H9 (cell line): ENCODE data around the gene ACKR3. TPM values are rescaled to one million over a fixed set of nuclear protein-coding genes. Genes with fewer than 3 reads are reported as not detected.

Experiments
- DNase-seq: peaks from one replicate; pipeline ENCODE4 v3.0.0-alpha.2; 2017
- H2AFZ ChIP-seq: one replicate; pipeline ENCODE4 v1.6.1; 2013; ENCODE audit warnings: mild to moderate bottlenecking, low read length, control low read depth, moderate library complexity
- H2AK5ac ChIP-seq: 2 replicates; pipeline ENCODE4 v1.6.1; 2013; ENCODE audit warnings: low read length, control low read depth, mixed read lengths; ENCODE audit not compliant: insufficient read length
- H2BK120ac ChIP-seq: one replicate; pipeline ENCODE4 v1.6.1; 2013; ENCODE audit warnings: low read depth, mild to moderate bottlenecking, low read length, control low read depth, inconsistent platforms; ENCODE audit not compliant: poor library complexity, severe bottlenecking
- H2BK12ac ChIP-seq: 2 replicates; pipeline ENCODE4 v1.6.1; 2013; ENCODE audit warnings: low read length, control low read depth, mixed read lengths, low read depth; ENCODE audit not compliant: insufficient read length
- H2BK15ac ChIP-seq: 2 replicates; pipeline ENCODE4 v1.6.1; 2013; ENCODE audit warnings: low read depth, low read length, control low read depth
- H2BK20ac ChIP-seq: one replicate; pipeline ENCODE4 v1.6.1; 2013; ENCODE audit warnings: low read depth, mild to moderate bottlenecking, low read length, control low read depth, inconsistent platforms; ENCODE audit not compliant: poor library complexity, severe bottlenecking
- H2BK5ac ChIP-seq: 2 replicates; pipeline ENCODE4 v1.6.1; 2013; ENCODE audit warnings: low read length, control low read depth, mixed read lengths; ENCODE audit not compliant: insufficient read length
- H3K14ac ChIP-seq: 2 replicates; pipeline ENCODE4 v1.6.1; 2013; ENCODE audit warnings: low read length, control low read depth; ENCODE audit not compliant: insufficient read depth
- H3K18ac ChIP-seq: 2 replicates; pipeline ENCODE4 v1.6.1; 2013; ENCODE audit warnings: low read depth, mild to moderate bottlenecking, mixed read lengths, low read length, control low read depth; ENCODE audit not compliant: insufficient read length
- H3K23ac ChIP-seq: 2 replicates; pipeline ENCODE4 v1.6.1; 2013; ENCODE audit warnings: low read length, control low read depth, mixed read lengths, low read depth; ENCODE audit not compliant: insufficient read length
- H3K23me2 ChIP-seq: 2 replicates; pipeline ENCODE4 v1.6.1; 2013; ENCODE audit warnings: low read depth, mild to moderate bottlenecking, mixed read lengths, low read length, control low read depth; ENCODE audit not compliant: insufficient read length, poor library complexity, severe bottlenecking
- H3K27ac ChIP-seq: 2 replicates; pipeline ENCODE4 v1.5.1; 2013; ENCODE audit warnings: low read length, control low read depth, mixed read lengths, low read depth; ENCODE audit not compliant: insufficient read length
- H3K27me3 ChIP-seq: 2 replicates; pipeline ENCODE4 v1.6.1; 2013; ENCODE audit warnings: low read length, control low read depth, inconsistent platforms; ENCODE audit not compliant: insufficient read depth
- H3K4ac ChIP-seq: 2 replicates; pipeline ENCODE4 v1.6.1; 2013; ENCODE audit warnings: low read depth, mild to moderate bottlenecking, control low read depth, inconsistent platforms, low read length, moderate library complexity
- H3K4me1 ChIP-seq: 2 replicates; pipeline ENCODE4 v1.6.1; 2013; ENCODE audit warnings: low read length, control low read depth, inconsistent platforms; ENCODE audit not compliant: insufficient read depth
- H3K4me2 ChIP-seq: 2 replicates; pipeline ENCODE4 v1.6.1; 2013; ENCODE audit warnings: low read length, control low read depth, mixed read lengths; ENCODE audit not compliant: insufficient read length, insufficient read depth
- H3K56ac ChIP-seq: 2 replicates; pipeline ENCODE4 v1.6.1; 2013; ENCODE audit warnings: low read depth, mild to moderate bottlenecking, mixed read lengths, low read length, control low read depth; ENCODE audit not compliant: insufficient read length
- H3K79me1 ChIP-seq: 2 replicates; pipeline ENCODE4 v1.6.1; 2013; ENCODE audit warnings: low read depth, mild to moderate bottlenecking, moderate library complexity, low read length, control low read depth, inconsistent platforms; ENCODE audit not compliant: insufficient read depth, poor library complexity, severe bottlenecking
- H3K79me2 ChIP-seq: 2 replicates; pipeline ENCODE4 v1.6.1; 2013; ENCODE audit warnings: low read length, control low read depth, inconsistent platforms; ENCODE audit not compliant: insufficient read depth
- H3K9ac ChIP-seq: 2 replicates; pipeline ENCODE4 v1.6.1; 2013; ENCODE audit warnings: low read length, control low read depth, mixed read lengths; ENCODE audit not compliant: insufficient read length; ENCODE audit errors: extremely low read depth
- H3K9me3 ChIP-seq: one replicate; pipeline ENCODE4 v1.6.1; 2013; ENCODE audit warnings: low read depth, low read length, inconsistent platforms; ENCODE audit not compliant: control insufficient read depth
- H3T11ph ChIP-seq: one replicate; pipeline ENCODE4 v1.6.1; 2013; ENCODE audit warnings: mild to moderate bottlenecking, low read length, control low read depth, inconsistent platforms
- H4K20me1 ChIP-seq: one replicate; pipeline ENCODE4 v1.6.1; 2013; ENCODE audit not compliant: control insufficient read depth, insufficient read length, insufficient read depth
- H4K5ac ChIP-seq: 2 replicates; pipeline ENCODE4 v1.6.1; 2013; ENCODE audit warnings: low read depth, mild to moderate bottlenecking, mixed read lengths, low read length, control low read depth; ENCODE audit not compliant: insufficient read length
- H4K8ac ChIP-seq: replicated peaks from 2 replicates; pipeline ENCODE4 v1.6.1; 2013; ENCODE audit warnings: low read length, control low read depth, mixed read lengths, low read depth; ENCODE audit not compliant: insufficient read length
- H4K91ac ChIP-seq: 2 replicates; pipeline ENCODE4 v1.6.1; 2013; ENCODE audit warnings: low read depth, mild to moderate bottlenecking, moderate library complexity, mixed read lengths, low read length, control low read depth; ENCODE audit not compliant: insufficient read length
- H3K27ac Mint-ChIP-seq, 3 experiments: 2 replicates in 2 of 3; 3 replicates in 1 of 3; pipeline ENCODE4 v1.8.0; 2020 to 2021; ENCODE audit warnings: mixed read lengths in 3 of 3, mild to moderate bottlenecking in 1 of 3, moderate library complexity in 1 of 3
- H3K27me3 Mint-ChIP-seq: 2 replicates; pipeline ENCODE4 v1.8.0; 2021; ENCODE audit warnings: low read depth, mild to moderate bottlenecking, moderate library complexity, mixed read lengths
- H3K36me3 Mint-ChIP-seq, 3 experiments: 2 replicates in 2 of 3; 3 replicates in 1 of 3; pipeline ENCODE4 v1.8.0; 2020 to 2021; ENCODE audit warnings: low read depth in 3 of 3, mixed read lengths in 3 of 3; ENCODE audit not compliant: insufficient read depth in 1 of 3
- H3K4me1 Mint-ChIP-seq, 2 experiments: 2 replicates each; pipeline ENCODE4 v1.8.0; 2020; ENCODE audit warnings: mixed read lengths in 2 of 2
- H3K4me3 Mint-ChIP-seq, 2 experiments: 2 replicates in 1 of 2; 3 replicates in 1 of 2; pipeline ENCODE4 v1.8.0; 2020 to 2021; ENCODE audit warnings: mild to moderate bottlenecking in 2 of 2, mixed read lengths in 2 of 2, moderate library complexity in 1 of 2
- H3K9me3 Mint-ChIP-seq, 2 experiments: 2 replicates in 1 of 2; 3 replicates in 1 of 2; pipeline ENCODE4 v1.8.0; 2020; ENCODE audit warnings: mild to moderate bottlenecking in 2 of 2, mixed read lengths in 2 of 2, moderate library complexity in 1 of 2
- WGBS: extraction: QIAGEN DNeasy Blood & Tissue Kit; methylation state at CpG from one replicate; pipeline ENCODE4 v1.1.7; 2013; ENCODE audit warnings: missing lambda C conversion rate, low lambda C conversion rate, mixed read lengths; ENCODE audit not compliant: insufficient read length; ENCODE audit errors: extremely low coverage; 5-methylcytosine and 5-hydroxymethylcytosine counted together
- total RNA-seq: library from RNA; stranded (reverse); gene quantifications from 2 replicates; pipeline ENCODE4 v1.2.1, GENCODE V29; 2021
- TF ChIP-seq, protein P1 (sequence below): fragments of 200-600 bp; sonication (generic); conservative IDR thresholded peaks from 3 replicates; pipeline ENCODE4 v1.8.0; 2021; ENCODE audit warnings: antibody characterized with exemption, mild to moderate bottlenecking

ACKR3 gene
- total RNA-seq, 1 experiment from 2014 or later, result 0.44 TPM

DNA sequence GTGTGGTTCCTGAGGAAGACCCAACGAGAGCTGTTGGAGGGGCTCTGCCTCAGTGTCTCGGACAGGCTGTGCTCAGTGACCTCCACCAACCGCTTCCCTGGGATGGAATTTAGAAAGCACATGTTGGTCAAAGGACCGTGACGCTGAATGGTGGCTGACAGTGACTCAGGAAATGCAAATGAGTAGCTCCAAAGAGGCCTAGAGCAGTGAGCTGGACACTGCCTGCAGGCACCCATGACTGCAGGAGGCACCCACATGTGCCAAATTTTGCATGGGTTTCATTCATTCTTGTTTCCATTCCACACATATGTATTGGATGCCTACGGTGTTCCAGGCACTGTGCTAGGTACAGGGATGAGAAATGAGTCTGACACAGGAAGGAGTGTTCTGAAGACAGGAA lies 46.4 kb downstream of the ACKR3 start:
- Histone ChIP-seq H3K18ac (no peak overlapping the region), H2BK5ac (no peak overlapping the region), H4K5ac (no peak overlapping the region), H4K20me1 (no peaks in the 10 kb centered on the region), H3T11ph (no peak overlapping the region), H2BK120ac (no peak overlapping the region), H3K14ac (no peak overlapping the region), H3K79me1 (no peaks in the 10 kb centered on the region), H2BK15ac (no peak overlapping the region), H3K4ac (no peak overlapping the region), H3K56ac (no peak overlapping the region), H3K27ac (no peak overlapping the region), H2AK5ac (no peak overlapping the region), H3K4me2 (no peak overlapping the region), H3K23me2 (no peaks in the 10 kb centered on the region), H2BK20ac (no peak overlapping the region), H3K79me2 (no peaks in the 10 kb centered on the region), H3K9ac (no peak overlapping the region), H4K91ac (no peak overlapping the region), H3K9me3 (no peaks in the 10 kb centered on the region), H4K8ac (no peak overlapping the region), H3K4me1 (no peaks in the 10 kb centered on the region), H3K27me3 (no peaks in the 10 kb centered on the region), H2AFZ (no peak overlapping the region), H3K23ac (no peak overlapping the region), H2BK12ac (no peak overlapping the region)
- Mint-ChIP-seq H3K27me3 (peaks cover 25% of the 10 kb centered on the region), H3K4me1 (peaks cover 5 to 11% of the 10 kb centered on the region in 2 experiments), H3K36me3 (no peaks in the 10 kb centered on the region; a peak in 1 of 7 replicates), H3K9me3 (no peaks in the 10 kb centered on the region), H3K27ac (no peak overlapping the region), H3K4me3 (no peak overlapping the region)
- no peak for DNase-seq
- no CpG with 5 or more reads among the region's 6 CpGs for WGBS
- TF ChIP-seq, protein P1, sequence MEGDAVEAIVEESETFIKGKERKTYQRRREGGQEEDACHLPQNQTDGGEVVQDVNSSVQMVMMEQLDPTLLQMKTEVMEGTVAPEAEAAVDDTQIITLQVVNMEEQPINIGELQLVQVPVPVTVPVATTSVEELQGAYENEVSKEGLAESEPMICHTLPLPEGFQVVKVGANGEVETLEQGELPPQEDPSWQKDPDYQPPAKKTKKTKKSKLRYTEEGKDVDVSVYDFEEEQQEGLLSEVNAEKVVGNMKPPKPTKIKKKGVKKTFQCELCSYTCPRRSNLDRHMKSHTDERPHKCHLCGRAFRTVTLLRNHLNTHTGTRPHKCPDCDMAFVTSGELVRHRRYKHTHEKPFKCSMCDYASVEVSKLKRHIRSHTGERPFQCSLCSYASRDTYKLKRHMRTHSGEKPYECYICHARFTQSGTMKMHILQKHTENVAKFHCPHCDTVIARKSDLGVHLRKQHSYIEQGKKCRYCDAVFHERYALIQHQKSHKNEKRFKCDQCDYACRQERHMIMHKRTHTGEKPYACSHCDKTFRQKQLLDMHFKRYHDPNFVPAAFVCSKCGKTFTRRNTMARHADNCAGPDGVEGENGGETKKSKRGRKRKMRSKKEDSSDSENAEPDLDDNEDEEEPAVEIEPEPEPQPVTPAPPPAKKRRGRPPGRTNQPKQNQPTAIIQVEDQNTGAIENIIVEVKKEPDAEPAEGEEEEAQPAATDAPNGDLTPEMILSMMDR, result no peak
